Right hindlimb (tissue), 1 donor: ENCODE measurements around the gene IGFBP1.
"Not testable (repeated sequence)": the region's sequence is repeated elsewhere in the genome, so short reads cannot be mapped to it uniquely, and the experiment has no call there.

Experiments used
- DNase-seq: peaks from one replicate; pipeline ENCODE4 v3.0.0-alpha.2; 2018

Gene IGFBP1

DNA sequence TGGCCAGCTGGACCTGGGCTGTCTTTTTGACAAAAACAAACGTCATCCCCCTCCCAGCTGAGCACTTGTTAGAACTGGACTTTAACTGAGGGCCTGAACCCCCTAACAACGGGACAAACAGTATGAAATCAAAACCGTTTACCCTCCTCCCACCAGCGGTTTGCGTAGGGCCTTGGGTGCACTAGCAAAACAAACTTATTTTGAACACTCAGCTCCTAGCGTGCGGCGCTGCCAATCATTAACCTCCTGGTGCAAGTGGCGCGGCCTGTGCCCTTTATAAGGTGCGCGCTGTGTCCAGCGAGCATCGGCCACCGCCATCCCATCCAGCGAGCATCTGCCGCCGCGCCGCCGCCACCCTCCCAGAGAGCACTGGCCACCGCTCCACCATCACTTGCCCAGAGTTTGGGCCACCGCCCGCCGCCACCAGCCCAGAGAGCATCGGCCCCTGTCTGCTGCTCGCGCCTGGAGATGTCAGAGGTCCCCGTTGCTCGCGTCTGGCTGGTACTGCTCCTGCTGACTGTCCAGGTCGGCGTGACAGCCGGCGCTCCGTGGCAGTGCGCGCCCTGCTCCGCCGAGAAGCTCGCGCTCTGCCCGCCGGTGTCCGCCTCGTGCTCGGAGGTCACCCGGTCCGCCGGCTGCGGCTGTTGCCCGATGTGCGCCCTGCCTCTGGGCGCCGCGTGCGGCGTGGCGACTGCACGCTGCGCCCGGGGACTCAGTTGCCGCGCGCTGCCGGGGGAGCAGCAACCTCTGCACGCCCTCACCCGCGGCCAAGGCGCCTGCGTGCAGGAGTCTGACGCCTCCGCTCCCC lies at the start of gene IGFBP1:
IGFBP1 (plus strand) TSS at position 304 of the 808 bp plus-strand sequence; CDS start at position 469, 165 bp downstream.
- peak; percentile 42 for DNase-seq

DNA sequence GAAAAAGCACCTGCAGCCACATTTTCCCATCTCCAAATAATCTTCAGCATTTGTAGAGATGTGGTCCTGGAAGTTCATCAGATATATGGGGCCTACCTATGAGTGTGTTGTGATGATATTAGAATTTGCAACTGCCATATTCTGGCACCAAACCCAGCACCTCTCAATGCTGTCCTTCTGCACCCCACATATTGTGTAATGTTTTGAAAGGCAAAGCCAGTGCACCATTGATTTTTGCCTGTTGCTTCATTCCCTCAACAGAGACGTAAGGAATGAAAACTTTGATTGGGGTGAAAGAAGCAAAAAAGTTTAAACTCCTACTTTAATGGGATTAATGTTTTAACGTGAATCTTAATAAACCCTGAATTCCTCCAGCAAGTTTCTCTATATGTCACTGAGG lies 49.4 kb upstream of the IGFBP1 start:
- DNase-seq = not testable (repeated sequence)

- not testable (repeated sequence) for DNase-seq
Observed at GRCh38 chr7:45841926-45842717, 46.2 kb upstream of the IGFBP1 start.

DNA sequence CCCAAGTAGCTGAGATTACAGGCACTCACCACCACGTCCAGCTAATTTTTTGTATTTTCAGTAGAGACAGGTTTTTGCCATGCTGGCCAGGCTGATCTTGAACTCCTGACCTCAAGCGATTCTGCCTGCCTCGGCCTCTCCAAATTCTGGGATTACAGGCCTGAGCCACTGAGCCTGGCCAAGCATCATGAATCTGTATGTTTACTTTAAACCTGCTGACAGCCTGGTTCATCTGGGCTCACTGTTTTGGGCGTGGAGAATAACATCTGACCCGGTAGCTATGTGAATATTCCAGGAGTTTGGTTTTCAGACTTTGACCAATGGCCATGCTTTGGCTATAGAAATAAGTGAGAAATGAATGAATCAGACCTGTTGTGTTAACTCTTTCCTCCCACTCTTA lies 41.8 kb upstream of the IGFBP1 start:
- DNase-seq = not testable (repeated sequence)

DNA sequence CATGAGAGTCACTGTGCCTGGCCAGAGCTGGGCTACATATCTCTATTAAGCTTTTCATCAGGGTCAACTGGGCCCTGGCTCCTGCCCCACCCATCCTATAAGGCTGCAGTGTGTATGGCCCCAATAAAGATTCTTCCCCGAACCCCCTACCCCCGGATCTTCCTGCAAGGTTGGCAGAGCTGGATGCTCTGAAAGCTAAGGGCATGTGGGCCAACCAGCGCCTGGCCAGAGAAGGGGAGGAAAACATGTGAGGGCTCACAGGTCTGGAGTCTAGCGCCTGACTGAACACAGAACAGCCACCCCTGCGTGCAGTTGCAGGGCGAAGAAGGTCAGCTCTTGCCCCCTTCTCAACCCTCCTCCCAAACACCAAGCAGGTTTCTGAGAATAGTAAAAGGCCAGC lies 39.6 kb upstream of the IGFBP1 start:
- DNase-seq = not testable (repeated sequence)

DNA sequence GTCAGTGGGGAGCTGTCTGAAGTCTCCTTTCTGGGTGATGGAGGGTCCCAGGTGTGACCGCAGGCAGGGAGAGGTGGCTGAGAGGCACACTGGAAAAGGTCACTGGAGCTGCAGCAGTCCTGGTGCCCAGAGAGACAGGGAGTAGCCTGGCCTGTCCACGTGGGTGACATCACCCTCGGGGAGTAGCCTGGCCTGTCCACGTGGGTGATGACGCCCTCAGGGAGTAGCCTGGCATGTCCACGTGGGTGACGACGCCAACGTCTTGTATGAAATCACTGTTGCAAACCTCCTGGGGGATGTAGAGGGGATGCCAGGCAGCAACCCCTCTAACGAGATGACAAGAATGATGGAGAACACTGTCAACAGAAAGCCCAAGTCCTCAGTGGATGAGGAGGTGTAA lies 35.3 kb upstream of the IGFBP1 start:
- not testable (repeated sequence) for DNase-seq

GRCh38 chr7:45853491-45853890 lies 34.8 kb upstream of the IGFBP1 start:
- not testable (repeated sequence) for DNase-seq

GRCh38 chr7:45855680-45856079 lies 32.6 kb upstream of the IGFBP1 start:
- DNase-seq = not testable (repeated sequence)

GRCh38 chr7:45856888-45857287 lies 31.4 kb upstream of the IGFBP1 start:
- not testable (repeated sequence) for DNase-seq

DNA sequence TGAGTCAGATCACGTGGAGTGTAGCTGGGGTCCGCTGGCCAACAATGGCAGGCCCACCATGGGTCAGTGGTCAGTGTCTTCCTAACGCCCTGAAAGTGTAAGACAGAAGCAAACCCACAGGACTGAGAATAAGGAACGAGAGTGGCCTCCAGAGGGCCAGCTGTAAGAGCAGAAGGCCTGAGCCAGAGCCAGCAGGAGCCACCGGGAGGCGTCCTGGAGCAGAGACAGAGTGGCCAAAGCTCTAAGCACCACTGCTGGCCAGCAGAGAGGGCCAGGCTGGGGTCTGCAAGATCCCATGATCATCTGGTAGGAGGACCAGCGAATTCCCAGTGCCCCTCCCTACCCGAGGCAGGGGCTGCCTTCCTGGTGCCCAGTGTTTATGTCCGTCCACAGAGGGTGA lies 24.6 kb upstream of the IGFBP1 start:
- no peak for DNase-seq

- no peak for DNase-seq
Observed at GRCh38 chr7:45865594-45866410, 22.5 kb upstream of the IGFBP1 start.

DNA sequence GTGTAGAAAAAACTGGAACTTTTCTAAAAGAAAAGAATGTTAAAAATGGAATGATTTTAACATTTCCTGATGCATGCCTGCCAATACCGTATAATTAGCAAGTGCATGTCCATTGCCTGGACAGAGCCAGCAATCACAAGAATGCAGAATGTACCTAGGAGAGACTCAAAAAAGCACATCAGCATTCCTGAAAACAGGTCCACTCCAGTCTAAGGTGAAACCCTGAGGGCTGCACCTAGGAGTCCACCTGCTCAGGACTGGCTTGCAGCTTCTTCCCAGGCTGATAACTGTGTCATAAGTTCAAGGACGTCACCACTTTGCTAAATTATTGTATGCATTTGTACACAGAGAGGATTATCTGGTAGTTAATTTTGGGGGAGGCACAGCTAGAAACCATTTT lies 20.8 kb upstream of the IGFBP1 start:
- DNase-seq = no peak

GRCh38 chr7:45869426-45869825 lies 18.9 kb upstream of the IGFBP1 start:
- no peak for DNase-seq

DNA sequence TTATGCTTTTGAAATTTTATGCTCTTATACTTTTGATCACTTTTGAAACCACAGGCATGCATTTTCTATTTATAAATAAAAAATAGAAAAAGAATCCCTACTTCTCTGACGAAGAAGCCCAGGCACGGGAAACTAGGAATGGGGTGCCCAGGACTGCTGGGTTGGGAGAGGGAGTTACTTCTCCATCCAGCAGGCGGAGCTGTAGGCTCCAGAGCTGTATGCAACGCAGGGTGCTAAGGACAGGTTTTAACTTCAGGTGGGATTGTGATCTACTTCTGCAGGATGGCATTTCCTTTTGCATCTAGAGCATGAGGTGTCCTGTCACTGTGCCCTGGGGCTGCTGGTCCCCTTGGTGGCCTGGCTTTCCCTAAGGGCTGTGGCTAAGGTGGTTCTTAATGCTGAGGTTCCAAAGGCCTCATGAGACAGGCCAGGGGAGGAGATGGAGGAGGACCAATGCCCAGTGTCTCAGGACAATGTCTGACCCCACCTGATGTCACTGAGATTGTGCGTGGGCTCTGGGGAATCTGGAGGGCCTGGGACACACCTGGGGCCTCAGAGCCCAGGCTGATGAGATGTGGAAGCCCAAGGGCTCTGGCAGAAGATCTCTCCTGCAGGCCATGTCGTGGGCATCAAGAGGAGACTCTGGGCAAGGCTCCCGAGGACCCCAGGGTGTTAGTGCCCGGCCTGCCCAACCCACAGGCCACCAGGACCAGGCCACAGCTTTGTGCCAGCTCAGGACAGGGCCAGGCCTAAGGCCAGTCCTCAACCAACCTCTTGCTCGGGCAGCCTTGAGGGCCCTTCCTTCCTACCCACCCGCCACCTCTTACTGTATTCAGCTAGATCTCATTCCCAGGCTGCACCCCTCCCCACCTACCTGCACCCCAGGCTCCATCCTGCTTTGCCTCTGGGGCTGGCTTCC lies 15.9 kb upstream of the IGFBP1 start:
- no peak for DNase-seq

- DNase-seq = no peak
Observed at GRCh38 chr7:45873035-45873354, 15.3 kb upstream of the IGFBP1 start, which contains the start of gene CCDC201. Gene CCDC201 (minus strand): TSS chr7:45873082. CDS start chr7:45873007, 75 bp downstream.

GRCh38 chr7:45873355-45873754 lies 14.9 kb upstream of the IGFBP1 start:
- DNase-seq = no peak

- DNase-seq = no peak
Observed at GRCh38 chr7:45874408-45875131, 13.7 kb upstream of the IGFBP1 start.

- DNase-seq = no peak
Observed at GRCh38 chr7:45876519-45876918, 11.8 kb upstream of the IGFBP1 start.

DNA sequence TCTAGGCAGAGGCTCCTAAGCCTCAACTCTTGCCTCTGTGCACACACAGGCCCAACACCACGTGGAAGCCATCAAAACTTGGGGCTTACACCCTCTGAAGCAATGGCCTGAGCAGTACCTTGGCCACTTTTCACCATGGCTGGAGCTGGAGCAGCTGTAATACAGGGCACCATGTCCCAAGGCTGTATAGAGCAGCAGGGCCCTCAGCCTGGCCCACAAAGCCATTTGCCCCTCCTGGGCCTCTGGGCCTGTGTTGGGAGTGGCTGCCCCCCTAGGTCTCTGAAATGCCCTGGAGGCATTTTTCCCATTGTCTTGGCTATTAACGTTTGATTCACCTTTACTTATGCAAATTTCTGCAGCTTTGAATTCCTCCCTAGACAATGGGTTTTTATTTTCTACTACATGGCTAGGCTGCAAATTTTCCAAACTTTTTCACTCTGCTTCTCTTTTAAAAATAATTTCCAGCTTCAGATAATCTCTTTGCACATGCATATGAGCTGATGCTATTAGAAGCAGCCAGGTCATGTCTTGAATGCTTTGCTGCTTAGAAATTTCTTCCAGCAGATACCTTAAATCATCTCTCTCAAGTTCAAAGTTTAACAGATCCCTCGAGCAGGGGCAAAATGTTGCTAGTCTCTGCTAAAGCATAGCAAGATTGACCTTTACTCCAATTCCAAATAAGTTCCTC lies 9.7 kb upstream of the IGFBP1 start:
- DNase-seq = no peak

DNA sequence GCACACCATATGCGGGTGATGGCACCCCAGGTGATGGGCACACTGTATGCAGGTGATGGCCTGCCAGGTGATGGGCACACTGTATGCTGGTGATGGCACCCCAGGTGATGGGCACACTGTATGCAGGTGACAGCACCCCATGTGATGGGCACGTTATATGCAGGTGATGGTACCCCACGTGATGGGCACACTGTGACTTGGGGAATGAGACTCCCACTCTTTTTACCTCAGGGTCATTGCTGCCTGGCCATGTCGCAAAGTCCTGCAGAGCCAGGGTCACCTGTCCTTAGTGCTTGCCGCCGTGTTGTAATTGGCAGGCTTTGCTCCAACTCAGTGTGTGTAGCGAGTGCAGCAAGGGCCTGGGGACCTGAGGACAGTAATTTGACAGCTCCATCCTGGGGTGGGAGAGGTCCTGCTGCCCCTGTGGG lies 7.8 kb upstream of the IGFBP1 start:
- no peak for DNase-seq
